Left ventricle myocardium inferior (tissue), 1 donor: ENCODE data around the gene EPPIN. TPM values are rescaled to one million over a fixed set of nuclear protein-coding genes. Genes with fewer than 3 reads are reported as not detected.

Source experiments
- DNase-seq: peaks from one replicate; pipeline ENCODE4 v3.0.0-alpha.2; 2020
- H3K27ac ChIP-seq: fragments of 200-600 bp; replicated peaks from 2 replicates; pipeline ENCODE4 v1.8.0; 2021
- H3K27me3 ChIP-seq: fragments of 200-600 bp; 2 replicates; pipeline ENCODE4 v1.8.0; 2021; ENCODE audit warnings: low read depth
- H3K36me3 ChIP-seq: fragments of 200-600 bp; 2 replicates; pipeline ENCODE4 v1.8.0; 2021
- H3K4me1 ChIP-seq: fragments of 200-600 bp; 2 replicates; pipeline ENCODE4 v1.8.0; 2021
- H3K4me3 ChIP-seq: fragments of 200-600 bp; 2 replicates; pipeline ENCODE4 v1.8.0; 2021; ENCODE audit warnings: mild to moderate bottlenecking, moderate library complexity
- H3K9me3 ChIP-seq: fragments of 200-600 bp; replicated peaks from 2 replicates; pipeline ENCODE4 v1.8.0; 2021
- intact Hi-C: fragments of 100-400 bp; cut with micrococcal nuclease; formaldehyde crosslinking; loops from one replicate; pipeline ENCODE4 v1.11.0; 2022
- total RNA-seq: library from RNA; stranded (reverse); fragmentation: NEBNext Ultra II Directional; extraction: Animal tissue kit (Norgen Biotek cat#: 25700); gene quantifications from one replicate; pipeline ENCODE4 v1.2.1, GENCODE V29; 2021
- TF ChIP-seq, protein P1 (sequence below): fragments of 200-600 bp; IDR thresholded peaks from 2 replicates; pipeline ENCODE4 v1.8.0; 2021; ENCODE audit warnings: antibody characterized with exemption, mild to moderate bottlenecking, borderline replicate concordance
- donor health status: DM: no; HTN: yes; CAD: no; lungs with severe emphysema.

Gene EPPIN
- total RNA-seq, 1 donor from 2014 or later, result not detected

DNA sequence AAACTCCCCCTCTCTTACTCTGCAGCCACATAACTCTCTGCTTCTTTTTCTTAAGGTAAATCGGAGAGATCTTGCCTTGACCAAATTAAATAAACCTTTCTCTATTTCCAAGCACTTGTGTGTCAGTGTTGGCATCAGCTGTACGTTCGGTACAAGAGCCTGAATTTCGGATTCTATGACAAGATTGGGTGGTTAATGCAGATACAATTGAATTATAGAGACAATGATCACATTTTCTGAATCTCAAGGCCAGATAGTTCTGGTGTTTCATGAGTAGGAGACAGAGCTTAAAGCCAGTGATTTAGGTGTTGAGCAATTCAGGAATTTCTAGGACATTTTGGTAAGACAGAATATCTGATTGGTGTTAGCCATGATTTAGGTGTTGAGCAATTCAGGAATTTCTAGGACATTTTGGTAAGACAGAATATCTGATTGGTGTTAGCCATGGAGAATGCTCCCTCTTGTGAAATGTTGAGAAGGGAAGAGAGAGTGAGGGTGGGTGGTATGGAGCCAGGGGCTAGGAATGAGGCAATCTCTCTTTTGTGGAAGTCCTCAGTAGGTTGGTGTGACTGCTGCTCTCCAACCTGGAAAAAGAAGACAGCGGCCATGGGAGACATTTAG, 36.8 kb downstream of the EPPIN start:
- intact Hi-C loops, result no loop called here
- Histone ChIP-seq H3K4me3 (no peak overlapping the region), H3K36me3 (no peaks in the 10 kb centered on the region), H3K9me3 (no peaks in the 10 kb centered on the region), H3K4me1 (no peaks in the 10 kb centered on the region), H3K27ac (no peak overlapping the region), H3K27me3 (peaks cover 44% of the 10 kb centered on the region)
- TF ChIP-seq, protein P1, sequence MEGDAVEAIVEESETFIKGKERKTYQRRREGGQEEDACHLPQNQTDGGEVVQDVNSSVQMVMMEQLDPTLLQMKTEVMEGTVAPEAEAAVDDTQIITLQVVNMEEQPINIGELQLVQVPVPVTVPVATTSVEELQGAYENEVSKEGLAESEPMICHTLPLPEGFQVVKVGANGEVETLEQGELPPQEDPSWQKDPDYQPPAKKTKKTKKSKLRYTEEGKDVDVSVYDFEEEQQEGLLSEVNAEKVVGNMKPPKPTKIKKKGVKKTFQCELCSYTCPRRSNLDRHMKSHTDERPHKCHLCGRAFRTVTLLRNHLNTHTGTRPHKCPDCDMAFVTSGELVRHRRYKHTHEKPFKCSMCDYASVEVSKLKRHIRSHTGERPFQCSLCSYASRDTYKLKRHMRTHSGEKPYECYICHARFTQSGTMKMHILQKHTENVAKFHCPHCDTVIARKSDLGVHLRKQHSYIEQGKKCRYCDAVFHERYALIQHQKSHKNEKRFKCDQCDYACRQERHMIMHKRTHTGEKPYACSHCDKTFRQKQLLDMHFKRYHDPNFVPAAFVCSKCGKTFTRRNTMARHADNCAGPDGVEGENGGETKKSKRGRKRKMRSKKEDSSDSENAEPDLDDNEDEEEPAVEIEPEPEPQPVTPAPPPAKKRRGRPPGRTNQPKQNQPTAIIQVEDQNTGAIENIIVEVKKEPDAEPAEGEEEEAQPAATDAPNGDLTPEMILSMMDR, result no peak
- DNase-seq, result no peak

DNA sequence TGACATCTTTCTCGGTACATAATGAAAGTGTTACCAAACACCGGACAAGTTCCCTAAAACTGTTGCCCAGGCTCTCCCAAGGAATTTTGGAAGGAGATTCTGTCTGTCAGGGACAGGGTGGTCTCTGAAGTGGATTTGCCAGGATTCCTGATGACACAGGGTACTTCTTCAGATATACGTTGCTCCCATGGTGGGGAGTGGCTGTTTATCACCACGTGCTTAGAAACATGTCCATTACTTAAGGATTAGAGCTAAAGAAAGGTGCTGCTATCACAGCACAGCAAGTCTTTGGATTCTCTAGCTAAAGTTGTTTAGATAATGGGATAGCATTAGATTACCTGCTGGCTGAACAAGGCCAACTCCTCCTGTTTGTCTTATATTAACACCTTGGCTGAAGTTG, 38.1 kb downstream of the EPPIN start:
- Histone ChIP-seq H3K27me3 (peaks cover 50% of the 10 kb centered on the region), H3K27ac (no peak overlapping the region), H3K9me3 (no peaks in the 10 kb centered on the region), H3K4me3 (no peak overlapping the region), H3K36me3 (no peaks in the 10 kb centered on the region), H3K4me1 (no peaks in the 10 kb centered on the region)
- DNase-seq, result no peak
- intact Hi-C loops, result no loop called here
- TF ChIP-seq, protein P1, result no peak

DNA sequence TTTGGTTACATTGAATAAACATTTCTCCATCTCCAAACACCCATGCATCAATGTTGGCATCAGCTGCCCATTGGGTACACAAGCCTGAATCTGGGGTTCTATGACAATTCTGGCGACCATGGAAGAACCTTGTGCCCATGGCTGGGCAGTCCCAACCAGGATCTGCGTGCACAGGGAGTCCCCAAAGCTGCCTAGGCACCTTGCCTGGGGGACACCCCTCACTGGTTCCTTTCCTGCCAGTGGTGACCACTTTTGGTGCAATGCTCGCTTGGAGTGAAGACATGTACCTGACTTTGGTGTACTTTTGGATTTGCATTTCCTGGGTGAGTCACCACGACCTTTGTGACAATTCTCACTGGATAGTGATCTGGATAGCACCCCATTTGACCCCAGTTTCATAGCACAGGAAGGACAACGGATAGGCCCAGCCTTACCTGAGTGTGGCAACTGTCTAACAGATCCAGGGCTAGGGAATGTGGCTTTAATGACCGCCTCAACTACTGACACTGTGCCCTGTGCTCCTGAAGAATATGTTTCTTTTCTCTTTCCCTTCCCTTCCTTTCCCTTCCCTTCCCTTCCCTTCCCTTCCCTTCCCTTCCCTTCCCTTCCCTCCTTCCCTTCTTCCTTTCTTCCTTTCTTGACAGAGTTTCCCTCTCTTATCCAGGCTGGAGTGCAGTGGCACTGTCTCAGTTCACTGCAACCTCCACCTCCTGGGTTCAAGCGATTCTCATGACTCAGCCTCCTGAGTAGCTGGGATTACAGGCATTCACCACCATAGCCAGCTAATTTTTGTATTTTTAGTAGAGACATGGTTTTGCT, 38.9 kb downstream of the EPPIN start:
- Histone ChIP-seq H3K9me3 (no peaks in the 10 kb centered on the region), H3K27me3 (peaks cover 46% of the 10 kb centered on the region), H3K4me3 (no peak overlapping the region), H3K4me1 (no peaks in the 10 kb centered on the region), H3K36me3 (no peaks in the 10 kb centered on the region), H3K27ac (no peak overlapping the region)
- TF ChIP-seq, protein P1, result no peak
- DNase-seq, result no peak
- intact Hi-C loops, result no loop called here

DNA sequence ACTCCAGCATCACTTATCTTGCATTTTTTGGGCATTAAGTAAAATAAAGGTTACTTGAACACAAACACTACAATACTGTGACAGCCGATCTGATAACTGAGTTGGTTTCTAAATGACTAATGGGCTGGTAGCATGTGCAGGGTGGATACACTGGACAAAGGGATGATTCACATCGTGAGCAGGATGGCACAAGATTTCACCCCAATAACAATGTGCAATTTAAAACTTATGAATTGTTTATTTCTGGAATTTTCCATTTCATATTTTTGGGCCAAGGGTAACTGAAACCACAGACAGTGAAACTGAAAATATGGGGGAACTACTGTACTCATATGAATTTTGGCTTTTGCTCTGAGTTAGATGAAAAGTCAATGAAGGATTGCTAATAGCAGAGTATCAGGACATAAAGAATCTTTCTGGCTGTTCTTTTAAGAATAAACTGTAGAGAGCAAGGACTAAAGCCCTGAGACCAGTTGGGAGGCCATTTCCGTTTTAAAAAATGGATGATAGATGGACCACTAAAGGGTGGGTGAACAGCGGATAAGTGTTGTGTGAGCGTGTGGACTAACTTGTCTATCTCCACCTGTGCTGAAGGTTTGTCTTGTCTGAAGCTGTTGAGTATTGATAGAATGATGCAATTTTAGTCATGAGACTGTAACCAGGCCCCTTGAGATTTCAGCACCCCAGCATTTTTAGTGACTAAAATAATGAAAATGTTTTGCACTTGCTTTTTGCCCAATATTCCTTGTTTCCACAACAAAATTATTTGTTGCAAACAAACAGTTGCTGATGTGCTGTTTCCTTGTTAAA, 40.0 kb downstream of the EPPIN start:
- TF ChIP-seq, protein P1, result no peak
- H3K27me3 ChIP-seq, result peaks cover 38% of the 10 kb centered on the region
- H3K4me3 ChIP-seq, result no peak overlapping the region
- no peak overlapping the region for H3K27ac ChIP-seq
- no peaks in the 10 kb centered on the region for H3K36me3 ChIP-seq
- DNase-seq, result no peak
- peaks cover 6% of the 10 kb centered on the region for H3K4me1 ChIP-seq
- intact Hi-C loops, result no loop called here
- no peaks in the 10 kb centered on the region for H3K9me3 ChIP-seq

DNA sequence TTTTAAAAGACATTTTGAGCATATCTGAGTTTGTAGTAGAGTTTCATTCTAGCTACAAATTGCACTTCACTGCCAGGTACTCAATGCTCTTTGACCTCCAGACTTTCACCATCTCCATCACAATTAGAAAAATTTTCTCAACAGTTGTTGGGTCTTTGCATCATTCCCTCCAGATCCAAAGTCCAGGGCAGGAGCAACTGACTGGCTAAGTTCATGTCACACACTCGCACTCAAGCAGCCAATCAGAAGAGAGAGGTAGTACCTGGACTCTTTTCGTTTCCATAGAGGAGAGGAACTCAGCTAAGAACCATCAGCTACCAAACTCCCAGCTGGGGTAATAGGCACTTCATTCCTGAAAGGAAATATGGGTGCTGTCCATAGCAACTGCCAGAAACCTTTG, 40.8 kb downstream of the EPPIN start:
- Histone ChIP-seq H3K27me3 (peaks cover 30% of the 10 kb centered on the region), H3K36me3 (no peaks in the 10 kb centered on the region), H3K4me3 (no peak overlapping the region), H3K4me1 (peaks cover 14% of the 10 kb centered on the region), H3K27ac (no peak overlapping the region), H3K9me3 (no peaks in the 10 kb centered on the region)
- DNase-seq, result no peak
- intact Hi-C loops, result no loop called here
- TF ChIP-seq, protein P1, result no peak
